ENCODE results near the gene TMEM222.
"Not testable (repeated sequence)": the region's sequence is repeated elsewhere in the genome, so short reads cannot be mapped to it uniquely, and the experiment has no call there.

TMEM222 gene

GRCh38 chr1:27321813-27322568, at the start of gene TMEM222:
Gene TMEM222, plus strand, starts transcription at chr1:27322163. Its CDS starts 35 bp downstream, at chr1:27322198.
- peak; percentile 94 to 96 for DNase-seq (ENCODE audit: low read depth in 2 of 2)

- no peak for DNase-seq (ENCODE audit: low read depth in 2 of 2)
These were observed 47.8 kb upstream of the TMEM222 start for GRCh38 chr1:27274204-27274603.

- DNase-seq (ENCODE audit: low read depth in 2 of 2) = no peak
These were observed 46.3 kb upstream of the TMEM222 start for GRCh38 chr1:27275696-27276095.

- DNase-seq (ENCODE audit: low read depth in 2 of 2) = peak; percentile 68 to 92
These were observed 37.3 kb upstream of the TMEM222 start for GRCh38 chr1:27284425-27285273.

- no peak for DNase-seq (ENCODE audit: low read depth in 2 of 2)
These were observed 36.7 kb upstream of the TMEM222 start for GRCh38 chr1:27285274-27285660.

- DNase-seq (ENCODE audit: low read depth in 2 of 2) = not testable (repeated sequence)
These were observed 36.1 kb upstream of the TMEM222 start for GRCh38 chr1:27285821-27286220.

GRCh38 chr1:27289125-27289524, 32.8 kb upstream of the TMEM222 start:
- not testable (repeated sequence) for DNase-seq (ENCODE audit: low read depth in 2 of 2)

GRCh38 chr1:27290581-27290980, 31.4 kb upstream of the TMEM222 start:
- no peak for DNase-seq (ENCODE audit: low read depth in 2 of 2)

- DNase-seq (ENCODE audit: low read depth in 2 of 2) = no peak
These were observed 29.9 kb upstream of the TMEM222 start for GRCh38 chr1:27292106-27292505.

GRCh38 chr1:27293915-27294314, 28.0 kb upstream of the TMEM222 start:
- no peak for DNase-seq (ENCODE audit: low read depth in 2 of 2)

- peak; percentile 51 to 66 for DNase-seq (ENCODE audit: low read depth in 2 of 2)
These were observed 25.1 kb upstream of the TMEM222 start for GRCh38 chr1:27296773-27297291.

GRCh38 chr1:27297903-27298302, 24.1 kb upstream of the TMEM222 start:
- DNase-seq (ENCODE audit: low read depth in 2 of 2) = no peak

- no peak for DNase-seq (ENCODE audit: low read depth in 2 of 2)
These were observed 23.2 kb upstream of the TMEM222 start for GRCh38 chr1:27298632-27299384.

GRCh38 chr1:27299385-27300271, 22.3 kb upstream of the TMEM222 start:
- no peak for DNase-seq (ENCODE audit: low read depth in 2 of 2)

GRCh38 chr1:27300341-27301051, 21.5 kb upstream of the TMEM222 start:
- DNase-seq (ENCODE audit: low read depth in 2 of 2) = peak; percentile 60 to 63

GRCh38 chr1:27301052-27301422, 20.9 kb upstream of the TMEM222 start:
- DNase-seq (ENCODE audit: low read depth in 2 of 2) = no peak

GRCh38 chr1:27301582-27302199, 20.3 kb upstream of the TMEM222 start:
- no peak for DNase-seq (ENCODE audit: low read depth in 2 of 2)

GRCh38 chr1:27302612-27303011, 19.4 kb upstream of the TMEM222 start:
- DNase-seq (ENCODE audit: low read depth in 2 of 2) = no peak

GRCh38 chr1:27303509-27303908, 18.5 kb upstream of the TMEM222 start:
- no peak for DNase-seq (ENCODE audit: low read depth in 2 of 2)

- no peak for DNase-seq (ENCODE audit: low read depth in 2 of 2)
These were observed 15.9 kb upstream of the TMEM222 start for GRCh38 chr1:27306071-27306470.

All from stimulated activated CD4-positive, alpha-beta T cell treated with anti-CD3 and anti-CD28 coated beads, Interleukin-12 subunit alpha, Interleukin-12 subunit beta, amount 100 ng/mL, for 24 hours (primary cell).